ENCODE measurements around the gene CNTN1. TPM values are rescaled to one million over a fixed set of nuclear protein-coding genes. Genes with fewer than 3 reads are reported as not detected.

The CNTN1 gene
- total RNA-seq, 4 donors from 2014 or later: 7.5 to 34.2 (median 19.4) TPM

- no peak for TF ChIP-seq CTCF (IDR thresholded peaks at IDR 0.05)
- no peak for TF ChIP-seq POLR2A (IDR thresholded peaks at IDR 0.05)
- intact Hi-C loops (cut with DNase I; ENCODE audit: low total_unique reads): no loop called here
- DNase-seq (ENCODE audit: low spot score in 2 of 2): no peak
- WGBS, 2 donors: 28 to 32% methylated on average over 2 of the region's 2 CpGs
- no peak overlapping the region for H3K4me3 ChIP-seq (ENCODE audit: low read depth, poor library complexity, severe bottlenecking)
Measured at GRCh38 chr12:40752011-40752410, 59.8 kb downstream of the CNTN1 start.

- intact Hi-C loops (cut with DNase I; ENCODE audit: low total_unique reads): no loop called here
Measured at GRCh38 chr12:40760821-40761220, 68.6 kb downstream of the CNTN1 start.

GRCh38 chr12:40762072-40762471, 69.8 kb downstream of the CNTN1 start:
- TF ChIP-seq POLR2A (IDR thresholded peaks at IDR 0.05) (no peak), CTCF (IDR thresholded peaks at IDR 0.05) (no peak)

More at GRCh38 chr12:40760821-40761220, 68.6 kb downstream of the CNTN1 start:
- no peak overlapping the region for H3K4me3 ChIP-seq (ENCODE audit: low read depth, poor library complexity, severe bottlenecking)
- no peak for TF ChIP-seq CTCF (IDR thresholded peaks at IDR 0.05)
- TF ChIP-seq POLR2A (IDR thresholded peaks at IDR 0.05): no peak
- DNase-seq (ENCODE audit: low spot score in 2 of 2): no peak

GRCh38 chr12:40768125-40768864, 76.1 kb downstream of the CNTN1 start:
- WGBS, 2 donors: 74 to 84% methylated on average over 8 of the region's 8 CpGs
- intact Hi-C loops (cut with DNase I; ENCODE audit: low total_unique reads): no loop called here
- TF ChIP-seq POLR2A (IDR thresholded peaks at IDR 0.05) (no peak), CTCF (IDR thresholded peaks at IDR 0.05) (no peak)

More at GRCh38 chr12:40762072-40762471, 69.8 kb downstream of the CNTN1 start:
- 38 to 83% methylated on average over 1 of the region's 1 CpG for WGBS, 2 donors
- intact Hi-C loops (cut with DNase I; ENCODE audit: low total_unique reads): no loop called here
- no peak for DNase-seq (ENCODE audit: low spot score in 2 of 2)
- no peak overlapping the region for H3K4me3 ChIP-seq (ENCODE audit: low read depth, poor library complexity, severe bottlenecking)

GRCh38 chr12:40769846-40770245, 77.6 kb downstream of the CNTN1 start:
- no peak for DNase-seq (ENCODE audit: low spot score in 2 of 2)
- TF ChIP-seq CTCF (IDR thresholded peaks at IDR 0.05): no peak
- no peak for TF ChIP-seq POLR2A (IDR thresholded peaks at IDR 0.05)
- intact Hi-C loops (cut with DNase I; ENCODE audit: low total_unique reads): no loop called here
- WGBS, 2 donors: 35 to 41% methylated on average over 2 of the region's 2 CpGs
- no peak overlapping the region for H3K4me3 ChIP-seq (ENCODE audit: low read depth, poor library complexity, severe bottlenecking)

More at GRCh38 chr12:40768125-40768864, 76.1 kb downstream of the CNTN1 start:
- H3K4me3 ChIP-seq (ENCODE audit: low read depth, poor library complexity, severe bottlenecking): no peak overlapping the region
- DNase-seq (ENCODE audit: low spot score in 2 of 2): no peak

- H3K4me3 ChIP-seq (ENCODE audit: low read depth, poor library complexity, severe bottlenecking): no peak overlapping the region
- TF ChIP-seq CTCF (IDR thresholded peaks at IDR 0.05) (no peak), POLR2A (IDR thresholded peaks at IDR 0.05) (no peak)
- WGBS, 2 donors: 60 to 82% methylated on average over 2 of the region's 2 CpGs
- no peak for DNase-seq (ENCODE audit: low spot score in 2 of 2)
- intact Hi-C loops (cut with DNase I; ENCODE audit: low total_unique reads): no loop called here
Measured at GRCh38 chr12:40770781-40771180, 78.5 kb downstream of the CNTN1 start.

Measured in lower leg skin (tissue), 4 donors.